GM21717 (cell line): ENCODE results near the gene CHORDC1.
"Not testable (repeated sequence)": the region's sequence is repeated elsewhere in the genome, so short reads cannot be mapped to it uniquely, and the experiment has no call there.

Experiments
- ATAC-seq: cut with Tn5 transposase; IDR thresholded peaks from one replicate; pipeline ENCODE4 v1.9.1; 2021; ENCODE audit warnings: mild to moderate bottlenecking, moderate library complexity; ENCODE audit not compliant: unreplicated experiment

CHORDC1 gene

DNA sequence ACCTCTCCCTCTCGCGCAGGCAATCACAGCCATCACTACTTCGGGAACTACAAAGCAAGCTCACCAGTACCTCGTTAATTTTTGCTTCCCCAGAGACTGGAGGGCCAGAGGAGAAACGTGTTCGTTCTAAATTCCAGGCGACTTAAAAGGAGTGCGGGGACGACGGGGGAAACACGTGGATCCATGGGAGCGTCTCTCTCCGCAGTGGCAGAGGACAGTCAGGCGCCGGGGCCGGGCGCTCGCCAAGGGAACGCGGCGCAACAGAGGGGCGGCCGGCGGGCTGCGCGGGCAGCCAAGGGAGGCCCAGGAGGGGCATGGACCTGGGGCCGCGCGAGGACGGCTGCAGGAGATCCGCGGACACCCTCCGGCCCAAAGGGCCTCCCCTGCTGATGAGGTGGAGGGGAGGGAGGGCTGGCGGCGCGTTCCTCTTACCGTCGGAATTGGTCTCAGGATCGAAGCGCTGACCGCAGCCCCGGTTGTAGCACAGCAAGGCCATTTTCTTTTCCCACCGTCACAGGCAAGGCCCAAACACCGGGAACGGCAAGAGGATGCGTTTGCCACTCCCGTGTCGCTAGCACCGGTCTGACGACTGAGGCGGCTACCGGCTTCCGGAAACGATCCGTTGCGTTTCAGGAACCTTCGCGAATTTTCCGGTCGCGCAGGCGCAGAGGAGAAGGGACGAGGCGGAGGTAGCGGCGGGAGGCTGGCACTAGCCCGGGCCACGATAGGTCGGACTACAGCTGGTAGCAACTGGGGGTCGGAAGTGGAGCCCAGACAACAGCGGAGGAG, at the start of gene CHORDC1:
CHORDC1 (minus strand) TSS at position 591 of the 789 bp plus-strand sequence; CDS start at position 496, 95 bp downstream.
- ATAC-seq: peak; percentile 96

DNA sequence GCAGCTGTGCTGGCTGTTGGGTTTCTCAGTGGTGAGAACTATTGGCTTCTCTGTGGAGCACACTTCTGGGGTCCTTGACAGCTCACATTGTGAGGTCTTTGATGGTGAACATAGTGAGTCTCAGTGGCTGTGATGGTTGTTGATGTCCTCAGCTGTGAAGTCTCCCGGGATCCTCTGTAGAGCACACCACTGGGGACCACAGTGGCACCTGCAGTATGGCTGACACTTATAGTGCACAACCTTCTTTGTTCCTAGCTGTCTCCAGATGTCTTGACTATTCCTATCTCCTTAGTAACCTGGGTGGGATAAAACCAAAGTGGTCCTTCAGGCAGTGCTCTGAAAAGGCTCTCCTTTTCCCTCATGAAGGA, 34.3 kb upstream of the CHORDC1 start:
- ATAC-seq: no peak

DNA sequence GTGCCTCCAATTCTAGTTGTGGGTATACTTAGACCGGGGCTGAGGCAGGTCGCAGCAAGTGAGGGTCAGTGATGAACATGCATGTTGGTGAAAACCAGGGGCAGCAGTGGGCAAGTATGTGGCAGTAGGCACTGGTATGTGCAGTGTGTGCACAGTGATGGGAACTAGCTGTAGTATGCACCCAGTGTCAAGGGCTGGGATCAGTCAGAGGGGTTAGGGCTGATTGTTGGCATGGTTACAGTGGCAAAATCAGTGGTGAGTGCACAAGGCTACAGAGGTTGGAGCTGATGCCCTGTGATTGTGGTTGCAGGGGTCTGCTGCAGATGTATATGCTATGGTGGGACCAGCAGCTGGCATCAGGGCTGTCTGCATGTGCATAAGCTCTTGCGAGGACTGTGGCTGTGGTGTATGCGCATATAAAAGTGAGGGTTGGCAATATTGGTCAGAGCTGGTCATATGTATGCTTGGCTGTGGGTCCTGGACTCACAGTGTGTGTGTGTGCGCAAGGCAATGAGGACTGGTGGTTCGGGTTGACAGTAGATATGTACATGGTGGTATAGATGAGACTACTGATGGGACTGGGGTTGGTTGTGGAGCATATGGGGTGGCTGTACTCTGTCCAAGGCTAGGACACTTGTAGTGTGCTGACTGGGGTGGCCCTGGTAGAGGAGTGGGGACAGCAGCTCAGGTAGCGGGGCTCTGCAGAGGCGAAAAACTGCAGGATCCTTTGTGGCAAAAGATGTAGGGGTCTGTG, 33.7 kb upstream of the CHORDC1 start:
- ATAC-seq: no peak

DNA sequence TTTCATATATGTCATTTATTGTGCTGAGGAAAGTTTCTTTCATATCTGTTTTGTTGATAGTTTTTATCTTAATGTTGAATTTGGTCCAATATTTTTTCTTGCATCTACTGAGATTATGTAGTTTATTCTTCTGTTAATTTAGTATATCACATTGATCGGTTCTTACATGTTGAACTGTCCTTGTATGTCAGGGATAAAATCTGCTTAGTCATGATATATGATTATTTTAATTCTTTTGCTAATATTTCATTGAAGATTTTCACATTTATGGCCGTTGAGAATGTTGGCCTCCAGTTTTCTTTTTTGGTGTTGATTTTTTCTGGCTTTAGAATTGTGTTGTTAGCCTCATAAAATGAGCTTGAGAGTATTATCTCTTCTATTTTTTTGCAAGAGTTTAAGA, 31.2 kb upstream of the CHORDC1 start:
- no peak for ATAC-seq

DNA sequence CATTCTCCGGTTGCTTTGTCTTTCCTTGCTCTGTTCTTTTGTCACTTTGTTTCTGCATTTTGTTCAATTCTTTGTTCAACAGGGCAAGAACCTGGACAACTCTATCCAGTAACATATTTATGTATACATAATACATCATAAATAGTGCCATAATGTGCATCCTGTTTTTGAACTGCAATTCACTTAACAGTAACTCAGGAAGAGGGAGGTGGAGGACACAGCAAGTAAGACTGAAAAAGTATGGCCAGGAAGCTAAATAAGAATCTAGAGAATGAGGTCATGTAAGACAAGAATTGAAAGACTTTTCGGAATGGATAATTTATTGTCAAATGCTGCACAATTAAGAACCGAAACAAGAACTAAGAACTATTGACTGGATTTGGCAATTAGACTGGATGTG, 29.2 kb upstream of the CHORDC1 start:
- ATAC-seq: no peak

DNA sequence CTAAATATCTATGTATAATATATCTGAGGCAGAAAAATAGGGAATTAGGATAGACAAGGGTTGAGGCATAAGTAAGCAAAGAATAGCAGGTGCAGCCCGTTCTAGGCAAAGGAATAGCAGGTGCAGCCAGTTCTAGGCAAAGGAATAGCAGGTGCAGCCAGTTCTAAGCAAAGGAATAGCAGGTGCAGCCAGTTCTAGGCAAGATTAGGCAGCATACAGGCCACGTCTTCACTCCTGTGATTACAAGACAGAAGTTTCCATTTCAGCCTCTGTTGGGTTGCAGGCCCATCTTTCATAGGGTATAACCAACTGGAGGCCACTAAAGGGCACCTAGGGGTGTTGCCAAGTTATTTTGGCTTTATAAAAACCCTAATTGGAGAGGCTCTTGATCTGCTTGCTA, 28.8 kb upstream of the CHORDC1 start:
- no peak for ATAC-seq

DNA sequence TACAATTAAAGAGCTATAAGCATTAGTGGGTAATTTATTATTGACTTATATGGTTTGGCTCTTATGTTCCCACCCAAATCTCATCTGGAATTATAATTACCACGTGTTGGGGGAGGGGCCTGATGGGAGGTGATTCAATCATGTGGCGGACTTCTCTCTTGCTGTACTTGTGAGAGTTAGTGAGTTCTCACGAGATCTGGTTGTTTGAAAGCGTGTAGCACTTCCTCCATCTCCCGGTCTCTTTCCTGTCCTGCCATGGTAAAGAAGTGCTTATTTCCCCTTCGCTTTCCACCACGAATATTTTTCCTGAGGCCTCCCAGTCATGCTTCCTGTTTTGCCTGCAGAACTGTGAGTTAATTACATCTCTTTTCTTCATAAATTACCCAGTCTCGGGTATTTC, 28.1 kb upstream of the CHORDC1 start:
- ATAC-seq: no peak

DNA sequence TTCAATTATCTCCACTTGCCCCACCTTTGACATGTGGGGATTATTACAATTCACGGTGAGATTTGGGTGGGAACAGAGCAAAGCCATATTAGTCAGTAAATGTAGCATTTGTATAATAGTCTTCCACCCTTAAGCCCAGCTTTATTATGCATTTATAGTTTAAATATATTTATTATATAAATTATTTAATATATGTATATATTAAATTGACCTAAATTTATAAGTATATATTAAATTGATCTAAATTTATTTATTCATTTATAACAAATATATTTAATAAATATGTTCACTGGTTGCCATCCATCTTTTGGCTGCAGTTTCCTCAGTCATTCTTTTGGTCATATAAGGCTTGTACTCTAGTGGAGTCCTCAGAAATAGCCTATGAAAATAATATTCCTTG, 23.6 kb upstream of the CHORDC1 start:
- no peak for ATAC-seq

DNA sequence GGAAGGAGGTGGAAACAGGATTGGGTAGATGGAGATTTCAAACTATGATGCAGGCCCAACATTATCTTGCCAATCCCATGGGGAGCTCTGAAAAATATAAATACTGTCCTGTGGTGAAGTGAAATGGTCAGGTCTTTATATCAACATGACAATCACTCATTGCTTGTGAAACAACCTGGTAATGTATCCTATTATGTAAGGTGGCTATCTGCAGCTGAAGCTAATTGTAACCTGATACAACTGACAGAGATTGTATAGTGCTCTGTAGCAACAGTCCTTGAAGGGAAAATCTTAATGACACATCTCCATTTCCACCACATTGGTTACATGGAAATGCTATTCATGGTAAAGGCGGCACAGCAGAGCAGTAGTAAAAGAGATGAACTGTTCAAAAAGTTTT, 20.7 kb upstream of the CHORDC1 start:
- ATAC-seq: no peak

DNA sequence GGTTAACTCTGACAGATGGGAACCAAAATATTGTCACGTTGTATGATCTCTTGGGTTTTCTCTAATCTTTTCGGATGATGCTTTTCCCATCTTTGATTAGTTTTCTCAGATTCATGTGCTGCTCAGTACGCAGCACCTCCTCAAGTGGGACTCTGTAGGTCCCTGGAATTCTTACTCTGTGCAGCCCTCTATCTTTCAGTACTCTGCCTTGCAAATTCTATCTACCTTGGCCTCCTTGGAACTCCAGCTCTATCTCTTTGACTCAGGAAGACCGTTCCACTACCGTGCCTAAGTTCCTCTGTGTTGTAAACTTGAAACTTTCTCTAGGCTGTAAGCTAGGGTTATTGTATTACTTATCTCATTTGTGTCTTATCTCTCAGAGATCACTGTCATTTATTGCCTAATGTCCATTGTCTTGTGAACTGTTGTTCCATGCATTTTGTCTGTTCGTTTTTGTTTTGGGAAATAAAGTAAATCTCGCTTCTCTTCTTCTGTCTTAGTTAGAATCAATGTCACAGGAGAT, 20.1 kb upstream of the CHORDC1 start:
- ATAC-seq: no peak

DNA sequence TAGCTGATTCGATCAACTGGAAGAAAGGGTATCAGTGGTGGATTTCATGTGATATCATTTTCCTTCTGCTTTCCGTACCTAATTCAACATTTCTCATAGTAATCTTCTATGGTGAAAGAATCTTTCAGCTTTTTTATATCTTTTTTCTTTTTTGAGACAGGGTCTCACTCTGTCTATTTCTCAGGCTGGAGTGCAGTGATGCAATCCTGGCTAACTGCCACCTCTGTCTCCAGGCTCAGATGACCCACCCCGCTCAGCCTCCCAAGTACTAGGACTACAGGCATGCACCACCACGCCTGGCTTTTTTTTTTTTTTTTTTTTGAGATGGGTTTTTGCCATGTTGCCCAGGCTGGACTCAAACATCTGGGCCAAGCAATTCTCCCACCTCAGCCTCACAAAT, 18.6 kb upstream of the CHORDC1 start:
- ATAC-seq: no peak

DNA sequence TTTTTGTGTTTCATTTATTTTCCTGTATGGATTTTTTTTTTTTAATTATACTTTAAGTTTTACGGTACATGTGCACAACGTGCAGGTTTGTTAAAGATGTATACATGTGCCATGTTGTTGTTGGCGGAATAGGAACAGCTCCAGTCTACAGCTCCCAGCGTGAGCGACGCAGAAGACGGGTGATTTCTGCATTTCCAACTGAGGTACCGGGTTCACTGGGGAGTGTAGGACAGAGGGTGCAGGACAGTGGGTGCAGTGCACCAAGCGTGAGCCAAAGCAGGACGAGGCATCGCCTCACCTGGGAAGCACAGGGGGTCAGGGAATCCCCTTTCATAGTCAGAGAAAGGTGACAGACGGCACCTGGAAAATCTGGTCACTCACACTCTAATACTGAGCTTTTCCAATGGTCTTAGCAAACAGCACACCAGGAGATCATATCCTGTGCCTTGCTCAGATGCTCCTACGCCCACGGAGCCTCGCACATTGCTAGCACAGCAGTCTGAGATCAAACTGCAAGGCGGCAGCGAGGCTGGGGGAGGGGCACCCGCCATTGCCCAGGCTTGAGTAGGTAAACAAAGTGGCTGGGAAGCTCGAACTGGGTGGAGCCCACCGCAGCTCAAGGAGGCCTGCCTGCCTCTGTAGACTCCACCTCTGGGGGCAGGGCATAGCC, 17.3 kb upstream of the CHORDC1 start:
- ATAC-seq: not testable (repeated sequence)

DNA sequence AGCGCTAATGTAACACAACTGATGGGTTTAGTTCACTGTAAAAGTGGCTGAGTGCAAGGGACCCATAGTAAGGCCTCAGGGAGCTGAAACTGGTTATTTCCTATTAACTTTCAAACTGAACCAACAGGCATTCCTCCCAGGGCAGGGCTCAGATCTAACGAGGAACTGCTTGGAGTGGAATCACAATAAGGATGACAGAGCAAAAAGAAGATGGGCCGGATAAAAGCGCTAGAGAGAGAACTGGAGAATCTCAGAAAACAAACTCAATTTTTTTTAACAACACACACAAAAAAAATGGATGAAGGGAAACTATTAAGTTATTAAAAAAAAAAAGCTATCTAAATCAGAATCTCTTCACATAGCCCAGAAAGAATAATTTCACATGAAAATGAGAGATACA, 14.2 kb upstream of the CHORDC1 start:
- ATAC-seq: no peak

DNA sequence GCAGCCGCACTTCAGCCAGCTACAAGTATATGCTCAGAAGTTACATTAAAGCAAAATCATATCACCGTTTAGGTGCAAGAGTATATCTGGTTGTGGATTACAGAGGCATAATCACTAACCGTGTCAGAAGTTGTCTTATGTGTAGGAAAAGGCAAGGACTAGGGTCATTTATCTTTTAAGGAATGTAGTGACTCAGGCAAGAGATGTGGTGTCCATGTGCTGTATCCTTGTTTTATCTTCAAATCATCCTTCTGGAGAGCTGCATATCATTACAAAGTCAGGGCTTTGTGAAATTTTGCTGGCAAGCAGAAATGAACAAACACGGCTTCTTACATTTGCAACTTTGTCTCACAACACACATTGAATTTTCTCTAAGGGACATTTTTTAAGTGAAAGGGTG, 12.7 kb upstream of the CHORDC1 start:
- no peak for ATAC-seq

DNA sequence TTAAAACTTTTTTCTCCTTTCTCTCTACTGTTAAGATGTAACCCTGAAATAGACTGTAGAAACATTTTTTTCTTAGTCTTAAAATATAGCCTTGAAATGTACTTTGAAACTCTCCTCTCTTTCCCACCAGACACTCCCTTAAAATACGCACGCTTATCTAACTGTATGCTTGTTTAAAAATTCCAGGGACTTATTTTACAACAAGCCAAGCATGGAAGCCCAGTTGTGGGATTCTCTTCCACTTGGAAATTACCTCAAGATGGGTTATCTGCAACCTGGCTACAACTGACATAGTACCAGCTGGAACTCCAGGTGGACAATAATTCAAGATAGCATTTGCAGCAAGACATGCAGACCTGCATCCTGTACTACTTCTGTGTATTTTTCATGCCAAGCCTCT, 12.1 kb upstream of the CHORDC1 start:
- no peak for ATAC-seq

DNA sequence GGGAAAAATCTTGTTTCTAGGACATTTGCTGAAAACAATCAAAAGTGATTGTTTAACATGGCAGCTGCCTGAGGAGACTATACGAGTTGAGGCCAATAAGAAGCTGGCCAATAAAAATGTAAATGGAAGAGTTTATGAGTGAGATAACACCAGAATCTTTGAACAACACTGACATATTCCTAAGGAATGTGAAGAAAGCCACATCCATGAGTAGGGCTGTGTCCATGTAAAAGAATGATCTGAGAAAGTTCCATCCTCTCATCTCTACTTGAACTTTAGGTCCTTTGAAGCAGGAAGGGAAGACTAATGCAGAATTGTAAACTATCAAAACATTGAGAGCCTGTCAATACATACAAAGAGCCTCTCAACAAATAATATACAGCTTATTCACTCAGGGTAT, 6.9 kb upstream of the CHORDC1 start:
- ATAC-seq: no peak

DNA sequence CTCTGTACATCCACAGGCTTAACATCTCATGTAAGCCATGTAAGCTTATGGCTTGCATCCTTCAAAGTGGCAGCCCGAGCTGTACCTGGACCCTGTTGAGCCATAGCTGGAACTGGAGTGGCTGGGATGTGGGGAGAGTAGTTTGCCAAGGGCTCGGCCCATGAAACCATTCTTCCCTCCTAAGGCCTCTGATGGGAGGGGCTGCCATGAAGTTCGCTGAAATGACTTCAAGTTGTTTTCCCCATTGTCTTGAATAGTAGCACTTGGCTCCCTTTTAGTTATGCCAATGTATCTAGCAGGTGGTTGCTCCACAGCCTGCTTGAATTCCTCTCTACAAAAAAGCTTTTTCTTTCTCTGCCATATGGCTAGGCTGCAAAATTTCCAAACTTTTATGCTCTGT, 5.2 kb upstream of the CHORDC1 start:
- no peak for ATAC-seq

DNA sequence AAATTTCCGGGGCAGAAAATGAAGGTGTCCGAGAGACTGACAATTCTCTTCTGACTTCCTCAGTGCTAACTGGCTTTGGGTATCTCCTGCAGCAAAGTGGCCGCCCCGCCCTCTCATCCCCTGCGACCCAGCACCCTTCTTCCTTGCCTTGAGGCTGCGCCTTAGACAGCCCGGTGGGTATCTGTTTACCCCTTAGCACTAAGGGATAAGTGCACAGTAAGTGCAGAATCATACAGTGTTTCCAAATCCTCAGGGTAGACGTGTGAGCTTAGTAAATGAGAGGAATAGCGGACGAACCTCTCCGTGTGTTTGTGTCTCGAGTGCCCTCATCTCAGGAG, 368 bp upstream of the CHORDC1 start:
- no peak for ATAC-seq

DNA sequence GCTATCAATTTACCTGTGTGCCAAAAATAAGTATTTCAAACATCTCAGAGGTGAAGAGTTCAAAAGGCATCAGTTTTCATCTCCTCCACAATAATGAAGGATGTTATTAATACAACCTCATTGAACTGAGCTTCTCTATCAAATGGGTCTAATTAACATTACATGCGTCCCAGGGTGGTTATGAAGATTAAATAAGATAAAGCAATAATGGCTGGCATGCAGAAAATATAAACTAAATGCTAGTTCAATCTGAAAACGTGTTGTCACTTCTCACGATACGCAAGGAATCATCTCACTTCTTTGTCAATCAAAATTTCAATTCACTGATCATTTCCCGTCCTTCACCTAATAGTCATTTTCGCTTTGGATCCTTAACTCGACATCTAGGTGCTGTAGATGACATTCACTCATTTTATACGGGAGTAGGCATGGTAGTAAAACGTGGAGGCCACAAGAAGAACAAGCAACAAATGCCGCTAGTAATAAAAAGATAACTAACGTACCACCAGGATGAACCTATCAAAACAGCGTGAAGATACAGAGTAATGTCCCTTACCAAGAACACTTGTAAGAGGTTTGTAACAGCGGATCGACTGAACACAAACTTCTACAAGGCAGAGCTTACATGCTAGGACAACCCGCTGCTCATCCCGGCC, 918 bp downstream of the CHORDC1 start:
- ATAC-seq: peak; percentile 25

DNA sequence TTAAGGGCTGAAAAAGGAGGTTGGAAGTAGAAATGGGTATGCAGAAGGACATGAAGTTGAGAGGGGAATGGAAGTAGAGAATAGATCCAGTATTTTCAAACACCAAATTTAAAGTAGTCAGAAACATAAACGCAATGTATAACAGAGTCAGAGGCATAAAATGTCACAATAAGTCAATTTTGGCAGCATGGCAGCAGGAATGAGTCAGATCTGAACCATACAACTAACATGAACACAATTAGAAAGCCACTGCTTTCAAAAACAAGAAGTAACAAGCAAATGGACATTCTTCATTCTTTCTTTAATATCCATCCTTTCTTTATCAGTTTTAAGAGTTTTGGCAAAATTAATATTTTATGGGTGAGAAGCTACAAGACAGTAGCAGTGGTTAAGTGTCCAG, 2.5 kb downstream of the CHORDC1 start:
- ATAC-seq: no peak

DNA sequence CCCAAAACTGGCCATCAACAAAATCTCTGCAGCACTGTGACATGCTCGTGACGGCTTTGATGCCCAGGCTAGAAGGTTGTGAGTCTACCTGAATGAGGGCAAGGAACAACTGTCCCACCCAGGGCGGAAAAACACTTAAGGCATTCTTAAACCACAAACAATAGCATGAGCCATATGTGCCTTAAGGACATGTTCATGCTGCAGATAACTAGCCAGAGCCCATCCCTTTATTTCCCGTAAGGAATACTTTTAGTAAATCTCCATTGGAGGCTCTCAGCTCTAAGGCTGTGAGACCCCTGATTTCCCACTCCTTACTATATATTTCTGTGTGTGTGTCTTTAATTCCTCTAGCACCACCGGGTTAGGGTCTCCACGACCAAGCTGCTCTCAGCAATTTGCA, 3.4 kb downstream of the CHORDC1 start:
- no peak for ATAC-seq
